GM18499 (cell line): Measurements from ENCODE around the gene DNAH1.
"Not testable (repeated sequence)": the region's sequence is repeated elsewhere in the genome, so short reads cannot be mapped to it uniquely, and the experiment has no call there.

Source experiments
- ATAC-seq: cut with Tn5 transposase; IDR thresholded peaks from one replicate; pipeline ENCODE4 v1.9.1; 2021; ENCODE audit warnings: moderate number of reproducible peaks; ENCODE audit not compliant: insufficient read depth, unreplicated experiment

Gene DNAH1

GRCh38 chr3:52331091-52331490 is 15.0 kb downstream of the DNAH1 start:
- ATAC-seq, result no peak

GRCh38 chr3:52331906-52332305 is 15.8 kb downstream of the DNAH1 start:
- ATAC-seq, result no peak

GRCh38 chr3:52333869-52334557 is 17.9 kb downstream of the DNAH1 start:
- ATAC-seq, result no peak

- not testable (repeated sequence) for ATAC-seq
These were observed 22.0 kb downstream of the DNAH1 start for GRCh38 chr3:52338131-52338530.

GRCh38 chr3:52339612-52340011 is 23.5 kb downstream of the DNAH1 start:
- no peak for ATAC-seq

- ATAC-seq, result no peak
These were observed 25.0 kb downstream of the DNAH1 start for GRCh38 chr3:52341123-52341522.

GRCh38 chr3:52343946-52344600 is 28.0 kb downstream of the DNAH1 start:
- ATAC-seq, result no peak

- no peak for ATAC-seq
These were observed 29.5 kb downstream of the DNAH1 start for GRCh38 chr3:52345521-52346109.

- no peak for ATAC-seq
These were observed 30.8 kb downstream of the DNAH1 start for GRCh38 chr3:52346623-52347530.

GRCh38 chr3:52347716-52348635 is 31.9 kb downstream of the DNAH1 start:
- ATAC-seq, result no peak

GRCh38 chr3:52349131-52349530 is 33.0 kb downstream of the DNAH1 start:
- no peak for ATAC-seq

GRCh38 chr3:52349611-52350395 is 33.7 kb downstream of the DNAH1 start:
- no peak for ATAC-seq

- no peak for ATAC-seq
These were observed 34.3 kb downstream of the DNAH1 start for GRCh38 chr3:52350416-52350815.

- no peak for ATAC-seq
These were observed 35.1 kb downstream of the DNAH1 start for GRCh38 chr3:52350981-52351761.

GRCh38 chr3:52351762-52352368 is 35.7 kb downstream of the DNAH1 start:
- ATAC-seq, result no peak

- ATAC-seq, result no peak
These were observed 36.4 kb downstream of the DNAH1 start for GRCh38 chr3:52352566-52352965.

- no peak for ATAC-seq
These were observed 37.3 kb downstream of the DNAH1 start for GRCh38 chr3:52353291-52353855.
